GM11168 (cell line): ENCODE data around the gene ITPRIP.

Source experiments
- in situ Hi-C: fragments of 300-500 bp; cut with MboI; formaldehyde crosslinking; loops from one replicate; pipeline ENCODE4 v1.12.0; 2022; ENCODE audit warnings: low sequenced_read_pairs; ENCODE audit not compliant: unreplicated experiment

ITPRIP gene

DNA sequence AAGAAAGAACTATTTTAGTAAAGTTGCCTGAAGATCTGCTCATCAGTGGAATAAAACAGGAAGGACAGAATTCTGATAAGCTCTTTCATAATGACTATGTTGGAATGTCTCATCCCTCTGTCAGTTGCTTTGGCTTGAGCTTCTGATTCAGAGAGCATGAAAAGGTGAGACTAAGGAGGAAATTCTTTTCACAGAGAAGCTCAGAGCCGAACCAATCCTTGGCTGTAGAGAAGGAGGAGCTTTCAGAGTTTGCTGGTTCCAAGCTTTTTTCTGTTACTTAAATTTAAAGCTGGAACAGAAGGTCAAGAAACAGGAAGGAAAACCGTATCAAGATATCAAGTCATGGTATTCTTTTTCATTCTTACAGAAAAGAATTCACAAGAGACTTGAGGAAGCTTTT, 45.3 kb downstream of the ITPRIP start:
- in situ Hi-C loops, result no loop called here

DNA sequence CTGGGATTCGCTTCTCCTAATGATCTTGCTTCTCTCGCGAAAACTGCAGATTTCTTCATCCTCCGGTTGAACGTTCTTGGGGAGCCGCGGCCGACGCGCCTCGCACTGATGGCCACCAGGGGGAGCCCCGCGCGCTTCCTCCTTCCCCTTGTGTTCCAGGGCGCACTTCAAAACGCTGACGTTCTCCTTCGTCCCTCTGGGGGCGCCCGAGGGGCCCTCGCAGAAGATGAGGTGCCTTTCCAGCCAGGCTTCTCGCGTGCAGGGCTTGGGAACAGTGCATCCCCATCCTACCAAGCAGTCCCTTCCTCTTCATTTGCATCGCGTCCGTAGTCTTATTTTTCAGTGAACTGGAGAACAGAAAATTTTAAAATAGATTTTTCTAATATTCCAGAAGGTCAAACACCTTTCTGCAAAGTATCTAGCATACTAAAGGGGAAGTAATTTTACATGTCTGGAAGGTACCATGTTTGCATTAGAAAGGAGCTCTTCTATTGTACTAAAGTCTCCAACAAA, 46.8 kb downstream of the ITPRIP start:
- in situ Hi-C loops, result no loop called here

GRCh38 chr10:104288355-104288754, 49.9 kb downstream of the ITPRIP start:
- in situ Hi-C loops, result no loop called here

DNA sequence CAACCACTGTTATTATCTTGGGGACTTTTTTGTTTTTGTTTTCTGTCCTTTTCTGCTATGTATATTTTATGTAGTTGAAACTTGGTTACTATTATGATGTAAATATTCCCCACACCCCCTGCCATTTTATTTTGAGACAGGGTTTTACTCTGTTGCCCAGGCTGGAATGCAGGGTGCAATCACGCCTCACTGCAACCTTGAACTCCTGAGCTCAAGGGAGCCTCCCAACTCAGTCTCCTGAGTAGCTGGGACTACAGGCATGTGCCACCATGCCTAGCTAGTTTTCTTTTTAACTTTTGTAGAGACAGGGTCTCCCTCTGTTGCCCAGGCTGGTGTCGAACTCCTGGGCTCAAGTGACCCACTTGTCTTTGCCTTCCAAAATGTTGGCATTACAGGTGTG, 51.3 kb downstream of the ITPRIP start:
- in situ Hi-C loops, result no loop called here

DNA sequence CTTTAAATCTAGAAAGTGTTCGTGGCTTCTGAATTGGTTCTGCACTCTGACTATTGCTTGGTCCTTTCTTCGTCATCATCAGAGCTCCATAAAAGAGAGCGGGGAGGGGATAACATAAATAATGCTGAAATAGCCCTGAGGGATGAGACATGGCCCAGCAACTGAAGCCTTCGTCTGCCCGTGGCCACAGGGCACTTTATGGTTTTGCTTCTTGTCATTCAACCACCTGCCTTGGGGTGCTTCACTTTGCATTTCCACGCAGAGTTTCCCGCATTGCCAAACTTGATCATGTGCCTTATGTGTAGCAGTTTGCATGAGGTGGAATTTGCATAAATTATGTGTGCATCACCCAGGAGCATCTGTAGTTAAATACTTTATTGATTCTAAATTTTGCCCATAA, 53.4 kb downstream of the ITPRIP start:
- in situ Hi-C loops, result no loop called here

- in situ Hi-C loops, result no loop called here
Observed at GRCh38 chr10:104281694-104282093, 56.6 kb downstream of the ITPRIP start.

- in situ Hi-C loops, result no loop called here
Observed at GRCh38 chr10:104279550-104280259, 58.6 kb downstream of the ITPRIP start.

GRCh38 chr10:104277785-104278184, 60.5 kb downstream of the ITPRIP start:
- in situ Hi-C loops, result no loop called here

- in situ Hi-C loops, result no loop called here
Observed at GRCh38 chr10:104276192-104276591, 62.1 kb downstream of the ITPRIP start.

DNA sequence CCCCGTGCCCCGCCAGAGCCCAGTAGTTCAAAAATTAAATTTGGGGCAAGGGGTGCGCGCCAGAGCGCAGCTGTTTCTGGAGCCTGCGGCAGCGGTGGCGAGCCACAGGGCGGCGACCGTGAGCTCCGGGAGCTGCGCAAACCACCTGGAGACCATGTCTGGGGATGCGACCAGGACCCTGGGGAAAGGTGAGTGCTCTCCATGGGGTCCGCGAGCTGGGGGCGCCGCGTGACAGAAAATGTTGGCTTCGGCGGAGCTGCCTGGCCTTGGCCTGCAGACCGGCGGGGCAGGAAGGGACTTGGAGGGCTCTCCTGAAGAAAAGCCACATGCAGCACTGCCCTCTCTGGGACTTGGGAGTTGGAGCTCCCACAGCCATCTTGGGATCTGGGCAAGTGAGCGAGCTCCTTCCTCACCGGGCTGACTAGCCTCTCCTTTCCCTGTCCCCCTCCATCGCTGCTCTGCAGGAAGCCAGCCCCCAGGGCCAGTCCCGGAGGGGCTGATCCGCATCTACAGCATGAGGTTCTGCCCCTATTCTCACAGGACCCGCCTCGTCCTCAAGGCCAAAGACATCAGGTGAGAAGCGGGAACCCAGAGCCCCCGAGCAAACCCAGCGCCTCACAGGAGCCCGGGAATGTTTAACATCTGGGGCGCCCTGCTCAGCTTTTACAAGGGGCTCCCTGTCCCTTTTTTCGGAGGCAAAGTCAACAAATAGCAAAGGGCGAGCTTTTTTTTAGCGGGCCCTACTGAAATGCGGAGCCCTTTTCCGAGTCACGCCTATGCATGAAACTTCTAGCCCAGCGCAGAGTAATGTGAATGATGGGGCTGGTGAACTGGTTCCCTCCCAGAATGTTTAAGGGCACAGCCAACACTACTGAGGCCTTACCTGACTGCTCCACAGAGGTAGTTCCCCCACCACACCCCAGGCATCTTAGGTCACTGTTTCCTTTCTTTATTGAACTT, 63.2 kb downstream of the ITPRIP start:
- in situ Hi-C loops, result no loop called here

GRCh38 chr10:104273899-104274575, 64.2 kb downstream of the ITPRIP start:
- in situ Hi-C loops, result no loop called here

- in situ Hi-C loops, result no loop called here
Observed at GRCh38 chr10:104273286-104273685, 65.0 kb downstream of the ITPRIP start.

DNA sequence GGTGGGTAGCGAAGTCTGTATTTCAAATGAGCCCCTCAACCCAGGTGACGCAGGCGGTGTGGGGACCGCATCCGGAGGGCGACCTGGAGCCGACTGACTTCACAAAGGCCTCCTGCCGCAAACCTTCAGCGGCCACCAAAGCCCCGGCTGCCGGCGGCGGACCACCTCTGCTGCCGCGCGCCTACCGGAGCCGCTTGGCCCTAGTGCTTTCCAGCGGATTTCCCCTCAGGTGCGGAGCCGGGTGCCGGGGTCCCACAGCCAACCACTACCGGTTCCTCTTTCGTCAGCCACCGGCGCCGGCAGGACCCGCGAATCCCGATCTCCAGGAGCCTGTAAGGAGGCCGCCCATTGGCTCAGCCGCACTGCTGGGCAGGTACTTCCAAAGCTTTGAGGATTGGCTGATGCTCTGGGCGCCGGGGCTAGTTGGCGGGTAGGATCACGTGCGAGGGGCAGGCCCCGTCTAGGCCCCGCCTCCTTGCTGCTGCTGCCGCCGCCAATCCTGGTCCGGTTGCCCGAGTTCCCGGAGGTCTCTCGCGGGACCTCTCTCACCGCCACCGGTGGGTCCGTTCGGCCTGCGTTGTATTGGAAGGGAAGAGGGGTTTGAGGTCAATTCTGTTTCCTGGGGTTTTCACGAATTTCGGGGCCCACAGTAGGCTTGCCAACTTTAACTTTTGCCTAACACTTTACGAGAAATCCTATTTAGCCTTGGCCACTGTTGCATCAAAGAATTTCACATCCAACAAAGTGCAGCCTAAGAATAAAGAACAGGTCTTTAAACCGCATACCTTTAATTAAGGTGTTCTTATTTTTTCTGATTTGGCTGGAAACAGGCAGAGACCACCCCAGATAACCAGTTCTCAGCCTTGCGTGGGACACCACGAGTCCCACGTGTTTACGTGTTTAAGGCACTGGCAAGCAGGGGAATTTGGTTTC, 69.3 kb downstream of the ITPRIP start, which contains the start of gene GSTO2:
GSTO2 (plus strand) TSS at position 472 of the 933 bp plus-strand sequence. CDS start 5,732 bp downstream, outside the sequence.
- in situ Hi-C loops, result no loop called here

- in situ Hi-C loops, result no loop called here
Observed at GRCh38 chr10:104268405-104268712, 69.9 kb downstream of the ITPRIP start.

DNA sequence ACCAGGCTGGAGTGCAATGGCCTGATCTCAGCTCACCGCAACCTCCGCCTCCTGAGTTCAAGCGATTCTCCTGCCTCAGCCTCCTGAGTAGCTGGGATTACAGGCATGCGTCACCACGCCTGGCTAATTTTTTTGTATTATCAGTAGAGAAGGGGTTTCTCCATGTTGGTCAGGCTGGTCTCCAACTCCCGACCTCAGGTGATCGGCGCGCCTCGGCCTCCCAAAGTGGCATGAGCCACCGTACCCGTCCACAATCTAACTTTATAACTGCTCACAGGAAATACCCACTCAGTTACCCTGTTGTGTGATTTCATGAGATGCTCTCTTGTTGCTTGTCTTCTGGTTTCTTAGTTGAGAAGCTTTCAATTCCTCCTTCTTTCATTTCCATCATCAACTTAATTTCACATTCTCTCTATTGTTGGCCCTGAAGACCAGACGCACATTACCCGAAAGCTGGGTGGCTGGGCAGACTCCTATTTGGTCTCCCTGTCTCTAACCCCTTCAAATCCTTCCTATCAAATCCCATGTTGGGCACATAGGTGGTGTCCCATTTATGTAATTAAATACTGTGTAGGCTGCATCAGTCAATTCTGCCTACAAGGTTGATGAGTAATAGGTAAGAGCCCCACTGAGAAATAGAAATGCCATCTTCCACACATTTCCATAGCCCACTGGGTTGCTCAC, 70.4 kb downstream of the ITPRIP start:
- in situ Hi-C loops, result no loop called here

- in situ Hi-C loops, result no loop called here
Observed at GRCh38 chr10:104264783-104265182, 73.5 kb downstream of the ITPRIP start.

- in situ Hi-C loops, result no loop called here
Observed at GRCh38 chr10:104262055-104262454, 76.2 kb downstream of the ITPRIP start.

GRCh38 chr10:104260775-104261115, 77.5 kb downstream of the ITPRIP start:
- in situ Hi-C loops, result no loop called here
